ENCODE results near the gene HBG2.
"Not testable (repeated sequence)": the region's sequence is repeated elsewhere in the genome, so short reads cannot be mapped to it uniquely, and the experiment has no call there.

Gene HBG2

DNA sequence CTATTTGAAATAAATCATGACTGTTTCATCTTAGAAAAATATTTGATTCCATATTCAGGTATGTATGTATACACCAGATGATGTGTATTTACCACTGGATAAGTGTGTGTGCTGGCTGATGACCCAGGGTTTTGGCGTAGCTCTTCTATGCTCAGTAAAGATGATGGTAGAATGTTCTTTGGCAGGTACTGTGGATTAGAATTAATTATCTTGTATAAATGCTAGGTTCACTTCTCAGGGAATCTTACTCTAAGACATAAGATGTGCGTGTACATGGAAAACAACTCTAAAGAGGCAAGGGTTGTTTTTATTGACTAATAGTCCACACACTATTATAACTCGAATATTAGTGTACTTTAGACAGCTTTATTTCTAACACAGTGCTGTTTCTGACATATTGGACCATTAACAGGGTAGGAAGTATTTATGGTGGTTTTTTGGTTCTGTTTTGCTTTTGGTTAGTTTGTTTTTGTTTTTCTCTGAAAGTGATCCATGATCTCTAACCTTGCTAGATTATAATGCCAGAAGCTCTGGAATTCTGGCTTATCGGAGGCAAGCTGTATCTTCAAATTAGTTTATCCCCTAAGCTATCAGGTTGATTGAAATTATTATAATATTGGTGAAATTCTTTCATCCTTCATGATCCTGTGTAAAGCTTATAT lies 3.9 kb downstream of the HBG2 start:
- no peak for DNase-seq (ENCODE audit: extremely low read depth in 1 of 2, low read depth in 1 of 2)

DNA sequence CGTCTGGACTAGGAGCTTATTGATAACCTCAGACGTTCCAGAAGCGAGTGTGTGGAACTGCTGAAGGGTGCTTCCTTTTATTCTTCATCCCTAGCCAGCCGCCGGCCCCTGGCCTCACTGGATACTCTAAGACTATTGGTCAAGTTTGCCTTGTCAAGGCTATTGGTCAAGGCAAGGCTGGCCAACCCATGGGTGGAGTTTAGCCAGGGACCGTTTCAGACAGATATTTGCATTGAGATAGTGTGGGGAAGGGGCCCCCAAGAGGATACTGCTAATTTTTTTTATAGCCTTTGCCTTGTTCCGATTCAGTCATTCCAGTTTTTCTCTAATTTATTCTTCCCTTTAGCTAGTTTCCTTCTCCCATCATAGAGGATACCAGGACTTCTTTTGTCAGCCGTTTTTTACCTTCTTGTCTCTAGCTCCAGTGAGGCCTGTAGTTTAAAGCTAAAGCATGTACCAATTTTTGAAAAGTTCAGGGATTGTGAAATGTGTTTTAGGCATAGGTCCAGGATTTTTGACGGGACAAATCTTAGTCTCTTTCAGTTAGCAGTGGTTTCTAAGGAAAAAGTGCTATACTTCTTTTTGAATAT lies 4.7 kb downstream of the HBG2 start, which contains the start of gene HBG1:
HBG1 (minus strand) TSS at position 51 of the 590 bp plus-strand sequence. CDS start 53 bp downstream, outside the sequence.
- not testable (repeated sequence) for DNase-seq (ENCODE audit: extremely low read depth in 1 of 2, low read depth in 1 of 2)

GRCh38 chr11:5248498-5248897 lies 6.1 kb downstream of the HBG2 start:
- DNase-seq (ENCODE audit: extremely low read depth in 1 of 2, low read depth in 1 of 2): not testable (repeated sequence)

GRCh38 chr11:5247472-5248192 lies 6.9 kb downstream of the HBG2 start:
- no peak for DNase-seq (ENCODE audit: extremely low read depth in 1 of 2, low read depth in 1 of 2)

GRCh38 chr11:5246772-5247471 lies 7.7 kb downstream of the HBG2 start:
- DNase-seq (ENCODE audit: extremely low read depth in 1 of 2, low read depth in 1 of 2): no peak

GRCh38 chr11:5245155-5245554 lies 9.4 kb downstream of the HBG2 start:
- no peak for DNase-seq (ENCODE audit: extremely low read depth in 1 of 2, low read depth in 1 of 2)

DNA sequence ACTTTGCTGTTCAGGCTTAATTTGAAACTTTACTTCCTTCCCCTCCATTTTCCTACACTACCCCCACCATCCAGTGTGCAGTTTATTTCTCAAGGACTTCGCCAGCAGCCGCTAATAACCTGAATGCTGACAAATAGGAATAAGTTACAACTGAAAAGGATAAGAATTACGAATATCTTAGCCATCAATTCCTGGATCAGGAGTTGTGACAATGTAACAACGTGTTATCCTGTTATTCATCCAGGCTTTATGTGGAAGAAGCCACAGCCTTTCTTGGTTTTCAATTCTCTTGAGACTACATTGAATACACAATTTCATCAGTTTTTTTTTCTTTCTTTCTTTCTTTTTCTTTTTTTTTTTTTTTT lies 10.8 kb downstream of the HBG2 start:
- no peak for DNase-seq (ENCODE audit: extremely low read depth in 1 of 2, low read depth in 1 of 2)

DNA sequence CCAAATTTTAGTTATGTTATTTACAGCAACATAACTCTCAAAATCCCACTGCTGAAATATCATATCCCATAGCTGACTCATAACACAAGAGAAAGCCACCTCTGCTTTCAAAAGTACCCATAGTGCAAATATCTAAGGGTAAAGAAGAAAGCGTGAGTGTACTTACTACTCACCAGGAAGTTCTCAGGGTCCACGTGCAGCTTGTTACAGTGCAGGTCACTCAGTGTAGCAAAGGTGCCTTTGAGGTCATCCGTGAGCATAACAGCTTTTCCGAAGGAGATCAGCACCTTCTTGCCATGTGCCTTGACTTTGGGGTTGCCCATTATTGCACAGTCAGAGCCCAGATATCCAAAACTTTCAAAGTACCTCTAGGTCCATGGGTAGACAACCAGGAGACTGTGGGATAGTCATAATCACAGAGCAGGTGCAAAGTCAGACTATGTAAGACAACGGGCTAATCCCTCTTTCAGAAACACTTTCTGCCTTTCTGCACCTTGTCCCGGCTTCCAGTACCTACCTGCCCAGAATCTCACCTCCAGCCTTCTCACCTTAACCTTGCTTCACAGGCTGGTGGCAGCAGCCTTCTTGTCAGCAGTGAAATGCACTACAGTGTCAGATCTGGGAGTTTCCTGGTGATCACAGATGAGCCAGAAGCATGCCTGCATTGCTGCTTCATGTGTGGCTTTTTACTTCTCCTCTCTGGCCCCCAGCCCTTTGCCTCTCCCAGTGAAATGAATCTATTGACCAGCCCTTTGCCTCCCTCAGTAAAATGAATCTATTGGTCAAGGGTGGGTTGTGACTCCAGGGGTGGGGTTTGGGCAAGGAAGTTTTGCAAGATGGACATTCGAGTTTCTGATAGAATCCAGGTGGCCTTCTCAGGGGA lies 11.4 kb downstream of the HBG2 start:
- no peak for DNase-seq (ENCODE audit: extremely low read depth in 1 of 2, low read depth in 1 of 2)

DNA sequence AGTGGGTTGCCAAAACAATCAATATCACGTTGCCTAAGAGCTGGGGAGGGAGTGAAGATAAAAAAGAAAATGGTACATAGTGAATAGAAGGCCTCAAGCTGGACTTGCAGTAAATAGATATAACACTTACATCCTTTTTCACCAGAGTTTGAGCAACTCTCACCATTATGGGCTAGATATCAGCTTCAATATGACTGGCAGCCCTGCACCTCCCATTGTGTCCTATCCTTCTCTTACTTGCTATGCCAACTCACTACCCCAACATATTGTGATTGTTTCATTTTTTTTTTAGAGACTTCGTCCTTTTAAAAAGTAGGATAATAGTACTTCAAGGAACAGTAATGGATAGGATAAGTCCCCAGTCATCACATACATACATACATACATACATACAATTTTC lies 12.4 kb downstream of the HBG2 start:
- DNase-seq (ENCODE audit: extremely low read depth in 1 of 2, low read depth in 1 of 2): no peak

- no peak for DNase-seq (ENCODE audit: extremely low read depth in 1 of 2, low read depth in 1 of 2)
Measured at GRCh38 chr11:5241458-5241857, 13.1 kb downstream of the HBG2 start.

- DNase-seq (ENCODE audit: extremely low read depth in 1 of 2, low read depth in 1 of 2): no peak
Measured at GRCh38 chr11:5240458-5240857, 14.1 kb downstream of the HBG2 start.

DNA sequence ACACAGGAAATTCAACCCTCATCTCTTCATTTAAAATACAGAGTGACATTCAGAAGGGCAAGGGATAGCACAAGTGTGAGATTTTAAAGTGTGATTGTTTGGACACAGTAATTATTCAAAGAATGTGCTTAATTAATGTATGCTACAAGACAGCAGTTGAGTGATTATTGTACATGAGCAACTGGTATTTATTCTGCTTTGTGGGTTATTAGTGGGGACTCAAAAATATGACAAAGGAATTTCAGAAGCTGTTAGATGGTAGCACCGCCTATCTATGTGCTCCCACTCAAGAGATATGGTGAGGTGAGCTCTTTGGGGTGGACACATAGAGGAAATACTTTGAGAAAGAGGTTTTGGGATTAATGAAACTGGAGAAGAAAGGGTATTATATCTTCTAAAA lies 14.5 kb downstream of the HBG2 start:
- DNase-seq (ENCODE audit: extremely low read depth in 1 of 2, low read depth in 1 of 2): no peak

DNA sequence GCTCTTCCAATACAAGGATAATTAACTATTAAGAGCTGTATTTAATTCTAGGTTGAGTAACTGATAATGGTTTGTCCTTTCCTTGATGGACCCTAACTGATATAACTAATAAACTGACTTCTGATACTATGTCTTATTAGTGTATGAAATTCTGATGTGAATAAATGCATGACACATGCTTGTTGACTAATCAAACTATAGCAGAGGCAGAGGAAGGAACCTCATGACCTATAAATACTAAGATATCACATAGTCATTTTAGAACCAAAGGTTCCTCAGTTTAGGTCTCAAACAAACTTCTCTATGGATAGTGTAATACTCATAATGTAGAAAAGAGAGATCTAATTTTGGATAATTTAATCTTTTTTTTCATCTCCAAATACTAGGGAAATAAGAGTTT lies 15.5 kb downstream of the HBG2 start:
- DNase-seq (ENCODE audit: extremely low read depth in 1 of 2, low read depth in 1 of 2): no peak

- DNase-seq (ENCODE audit: extremely low read depth in 1 of 2, low read depth in 1 of 2): no peak
Measured at GRCh38 chr11:5238486-5238885, 16.1 kb downstream of the HBG2 start.

GRCh38 chr11:5237420-5237819 lies 17.2 kb downstream of the HBG2 start:
- DNase-seq (ENCODE audit: extremely low read depth in 1 of 2, low read depth in 1 of 2): no peak

DNA sequence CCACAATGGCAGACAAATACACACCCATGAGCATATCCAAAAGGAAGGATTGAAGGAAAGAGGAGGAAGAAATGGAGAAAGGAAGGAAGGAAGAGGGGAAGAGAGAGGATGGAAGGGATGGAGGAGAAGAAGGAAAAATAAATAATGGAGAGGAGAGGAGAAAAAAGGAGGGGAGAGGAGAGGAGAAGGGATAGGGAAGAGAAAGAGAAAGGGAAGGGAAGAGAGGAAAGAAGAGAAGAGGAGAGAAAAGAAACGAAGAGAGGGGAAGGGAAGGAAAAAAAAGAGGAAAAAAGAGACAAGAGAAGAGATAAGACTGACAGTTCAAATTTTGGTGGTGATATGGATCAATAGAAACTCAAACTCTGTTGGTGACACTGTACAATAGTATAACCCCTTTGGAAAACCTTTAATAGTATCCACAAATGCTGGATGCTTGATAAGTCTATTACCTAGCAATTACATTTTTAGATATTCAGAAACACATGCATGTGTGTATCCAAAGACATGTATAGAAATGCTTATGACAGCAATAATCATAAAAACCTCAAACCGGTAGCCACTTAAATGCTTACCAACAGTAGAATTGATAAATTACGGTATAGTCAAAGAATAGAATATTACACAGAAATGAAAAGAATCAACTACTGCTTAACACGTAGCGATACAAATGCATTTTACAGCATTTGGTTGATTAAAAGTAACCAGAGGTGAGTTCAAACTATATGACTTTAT lies 19.1 kb downstream of the HBG2 start:
- no peak for DNase-seq (ENCODE audit: extremely low read depth in 1 of 2, low read depth in 1 of 2)

DNA sequence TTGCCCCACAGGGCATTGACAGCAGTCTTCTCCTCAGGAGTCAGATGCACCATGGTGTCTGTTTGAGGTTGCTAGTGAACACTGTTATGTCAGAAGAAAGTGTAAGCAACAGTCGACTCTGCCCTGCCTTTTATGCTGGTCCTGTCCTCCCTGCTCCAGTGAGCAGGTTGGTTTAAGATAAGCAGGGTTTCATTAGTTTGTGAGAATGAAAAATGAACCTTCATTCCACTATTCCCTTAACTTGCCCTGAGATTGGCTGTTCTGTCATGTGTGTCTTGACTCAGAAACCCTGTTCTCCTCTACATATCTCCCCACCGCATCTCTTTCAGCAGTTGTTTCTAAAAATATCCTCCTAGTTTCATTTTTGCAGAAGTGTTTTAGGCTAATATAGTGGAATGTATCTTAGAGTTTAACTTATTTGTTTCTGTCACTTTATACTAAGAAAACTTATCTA lies 20.2 kb downstream of the HBG2 start, which contains the start of gene HBD:
HBD (minus strand) TSS at position 103 of the 454 bp plus-strand sequence; CDS start at position 53, 50 bp downstream.
- no peak for DNase-seq (ENCODE audit: extremely low read depth in 1 of 2, low read depth in 1 of 2)

DNA sequence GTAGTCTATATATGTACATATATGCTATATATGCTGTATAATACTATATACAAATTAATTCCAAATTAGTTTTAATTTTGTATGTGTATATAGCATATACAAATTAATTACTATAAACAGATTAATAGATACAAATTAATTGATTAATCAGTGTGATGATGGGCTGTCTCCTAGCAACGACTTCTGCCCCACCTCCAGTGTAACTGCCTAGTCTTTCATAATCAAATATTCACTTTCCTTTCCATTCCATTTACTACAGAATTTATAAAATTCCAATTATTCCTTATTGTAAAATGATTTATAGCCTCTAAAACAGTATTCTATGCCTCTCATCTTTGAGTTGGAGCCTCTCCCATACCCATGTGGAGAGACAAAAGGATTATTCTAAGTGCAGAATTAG lies 21.3 kb downstream of the HBG2 start:
- DNase-seq (ENCODE audit: extremely low read depth in 1 of 2, low read depth in 1 of 2): no peak

DNA sequence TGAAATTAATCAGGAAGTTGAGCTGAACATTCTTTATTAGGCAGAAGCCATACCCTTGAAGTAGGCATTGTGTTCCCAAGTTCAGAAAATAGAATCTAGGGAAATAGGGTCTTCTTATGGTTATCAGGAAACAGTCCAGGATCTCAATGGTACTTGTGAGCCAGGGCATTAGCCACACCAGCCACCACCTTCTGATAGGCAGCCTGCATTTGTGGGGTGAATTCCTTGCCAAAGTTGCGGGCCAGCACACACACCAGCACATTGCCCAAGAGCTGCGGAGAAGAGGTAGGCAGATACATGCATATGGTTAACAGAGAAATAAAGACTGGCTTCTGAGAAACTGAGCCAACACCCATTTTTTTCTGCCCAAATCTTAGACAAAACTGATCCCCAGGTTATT lies 21.8 kb downstream of the HBG2 start:
- DNase-seq (ENCODE audit: extremely low read depth in 1 of 2, low read depth in 1 of 2): no peak

GRCh38 chr11:5232176-5232575 lies 22.4 kb downstream of the HBG2 start:
- DNase-seq (ENCODE audit: extremely low read depth in 1 of 2, low read depth in 1 of 2): no peak

All from stimulated activated CD8-positive, alpha-beta memory T cell treated with anti-CD3 and anti-CD28 coated beads, Interleukin-7, amount 100 ng/mL, for 48 hours (primary cell).